Activated naive CD8-positive, alpha-beta T cell (primary cell): Measurements from ENCODE around the gene VPS41.

ENCODE experiments used
- H3K27ac Mint-ChIP-seq: one replicate; pipeline ENCODE4 v1.8.0; 2021; ENCODE audit warnings: mixed read lengths
- H3K27me3 Mint-ChIP-seq: one replicate; pipeline ENCODE4 v1.8.0; 2021; ENCODE audit warnings: mixed read lengths
- H3K36me3 Mint-ChIP-seq: one replicate; pipeline ENCODE4 v1.8.0; 2021; ENCODE audit warnings: mixed read lengths
- H3K4me1 Mint-ChIP-seq: one replicate; pipeline ENCODE4 v1.8.0; 2021; ENCODE audit warnings: low read depth, mixed read lengths
- H3K4me3 Mint-ChIP-seq: one replicate; pipeline ENCODE4 v1.8.0; 2021; ENCODE audit warnings: mild to moderate bottlenecking, mixed read lengths
- H3K9me3 Mint-ChIP-seq: one replicate; pipeline ENCODE4 v1.8.0; 2021; ENCODE audit warnings: low read depth, mixed read lengths

VPS41 gene

DNA sequence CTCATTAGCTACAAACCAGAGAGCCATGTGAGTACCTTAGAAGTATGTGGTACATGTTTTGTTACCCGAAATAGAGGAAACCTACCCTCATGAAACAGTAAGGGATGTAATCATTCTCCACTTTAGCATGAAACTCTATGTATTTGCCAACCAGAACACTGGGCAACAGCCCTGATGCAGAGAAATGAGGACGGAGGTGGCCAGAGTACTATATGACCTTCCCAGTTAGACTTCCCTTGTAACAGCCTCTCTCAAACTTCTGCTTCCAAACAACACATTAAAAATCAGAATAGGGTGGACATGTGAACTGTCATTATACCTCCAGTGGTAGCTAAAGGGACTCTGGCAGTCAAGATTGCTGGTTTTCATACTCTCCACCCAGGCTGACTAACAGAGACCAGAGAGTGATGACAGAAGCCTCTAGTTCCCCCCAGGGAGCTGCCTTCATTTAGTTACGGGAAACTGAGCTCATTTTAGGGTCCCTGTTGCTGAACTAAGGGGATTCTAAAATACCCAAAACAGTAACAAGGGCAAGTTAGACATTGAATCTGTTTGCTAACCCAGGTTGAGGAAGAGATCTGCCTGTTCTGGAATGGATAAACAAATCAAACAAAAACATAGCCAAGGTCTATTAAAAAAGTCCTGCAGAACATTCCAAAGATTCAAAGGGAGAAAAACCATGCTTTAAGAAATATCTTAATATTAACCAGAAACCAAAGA, 83.1 kb downstream of the VPS41 start:
- Mint-ChIP-seq H3K36me3 (peaks cover 19% of the 10 kb centered on the region), H3K4me3 (no peak overlapping the region)

GRCh38 chr7:38824948-38825347, 84.0 kb downstream of the VPS41 start:
- no peak overlapping the region for H3K27ac Mint-ChIP-seq
- no peaks in the 10 kb centered on the region for H3K27me3 Mint-ChIP-seq
- H3K4me1 Mint-ChIP-seq = peaks cover 1% of the 10 kb centered on the region
- H3K9me3 Mint-ChIP-seq = peaks cover 3% of the 10 kb centered on the region
- peaks cover 16% of the 10 kb centered on the region for H3K36me3 Mint-ChIP-seq
- H3K4me3 Mint-ChIP-seq = no peak overlapping the region

More for the DNA sequence above, 83.1 kb downstream of the VPS41 start:
- peaks cover 3% of the 10 kb centered on the region for H3K9me3 Mint-ChIP-seq
- no peak overlapping the region for H3K27ac Mint-ChIP-seq
- no peaks in the 10 kb centered on the region for H3K27me3 Mint-ChIP-seq
- H3K4me1 Mint-ChIP-seq = peaks cover 1% of the 10 kb centered on the region

DNA sequence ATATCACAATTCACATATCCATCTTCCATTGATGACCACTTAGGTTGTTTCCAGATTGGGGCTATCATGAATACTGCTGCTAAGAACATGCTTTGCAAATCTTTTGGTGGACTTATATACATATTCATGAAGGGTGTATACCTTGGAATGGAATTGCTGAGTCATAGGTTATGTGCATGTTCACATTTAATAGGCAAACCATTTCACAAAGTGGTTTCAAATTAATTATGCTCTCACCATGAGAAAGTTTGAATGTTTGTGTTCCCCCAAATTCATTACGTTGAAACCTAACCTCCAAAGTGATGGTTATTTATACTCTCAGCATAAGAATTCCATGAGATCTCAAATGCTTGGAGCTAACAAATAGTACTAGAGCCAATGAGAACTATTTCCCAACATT, 86.4 kb downstream of the VPS41 start:
- Mint-ChIP-seq H3K27me3 (no peaks in the 10 kb centered on the region), H3K36me3 (peaks cover 18% of the 10 kb centered on the region), H3K9me3 (peaks cover 3% of the 10 kb centered on the region), H3K4me1 (no peaks in the 10 kb centered on the region), H3K4me3 (no peak overlapping the region), H3K27ac (no peak overlapping the region)

DNA sequence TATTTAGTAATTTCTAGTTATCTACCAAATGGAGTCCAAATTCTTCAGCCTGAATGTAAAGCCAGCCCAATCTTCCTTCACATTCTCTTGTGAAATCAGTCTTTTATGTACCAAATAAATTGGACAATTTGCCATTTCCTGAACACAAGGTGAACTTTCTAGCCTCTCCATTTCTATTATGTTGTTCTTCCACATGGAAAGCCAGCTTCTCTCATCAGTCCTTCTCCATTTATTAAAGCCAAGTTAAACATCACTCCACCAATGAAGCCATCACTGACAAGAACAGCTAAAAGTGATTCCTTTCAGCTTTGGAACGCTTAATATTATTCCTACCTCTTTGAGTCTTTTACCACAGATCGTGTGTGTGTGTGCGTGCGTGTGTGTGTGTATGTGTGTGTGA, 88.4 kb downstream of the VPS41 start:
- H3K36me3 Mint-ChIP-seq = peaks cover 22% of the 10 kb centered on the region
- H3K4me1 Mint-ChIP-seq = no peaks in the 10 kb centered on the region
- peaks cover 3% of the 10 kb centered on the region for H3K9me3 Mint-ChIP-seq
- no peak overlapping the region for H3K27ac Mint-ChIP-seq
- H3K4me3 Mint-ChIP-seq = no peak overlapping the region
- H3K27me3 Mint-ChIP-seq = no peaks in the 10 kb centered on the region

DNA sequence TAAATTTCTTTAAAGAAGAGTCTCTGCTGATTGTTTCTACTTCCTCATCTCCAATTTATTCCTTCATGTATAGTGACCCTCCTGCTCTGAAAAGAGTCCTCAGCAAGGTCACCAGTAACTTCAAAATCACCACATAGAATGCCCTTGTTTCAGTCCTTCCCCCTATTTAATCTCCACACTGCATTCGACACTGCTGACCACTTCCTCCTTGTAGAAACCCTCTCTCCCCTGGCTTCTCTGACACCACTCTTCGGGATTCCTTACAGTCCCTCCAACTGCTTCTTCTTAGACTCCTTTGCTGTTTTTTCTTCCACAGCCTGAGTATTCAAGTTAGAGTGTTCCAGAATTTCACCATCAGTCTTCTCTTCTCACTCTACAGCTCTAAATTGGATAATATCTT, 89.5 kb downstream of the VPS41 start:
- no peaks in the 10 kb centered on the region for H3K27me3 Mint-ChIP-seq
- H3K27ac Mint-ChIP-seq = no peak overlapping the region
- no peaks in the 10 kb centered on the region for H3K9me3 Mint-ChIP-seq
- peaks cover 16% of the 10 kb centered on the region for H3K36me3 Mint-ChIP-seq
- H3K4me1 Mint-ChIP-seq = no peaks in the 10 kb centered on the region
- no peak overlapping the region for H3K4me3 Mint-ChIP-seq

- Mint-ChIP-seq H3K27ac (no peak overlapping the region), H3K4me3 (no peak overlapping the region), H3K27me3 (no peaks in the 10 kb centered on the region), H3K4me1 (no peaks in the 10 kb centered on the region), H3K36me3 (peaks cover 21% of the 10 kb centered on the region), H3K9me3 (no peaks in the 10 kb centered on the region)
These were observed 91.5 kb downstream of the VPS41 start for GRCh38 chr7:38817526-38817925.

DNA sequence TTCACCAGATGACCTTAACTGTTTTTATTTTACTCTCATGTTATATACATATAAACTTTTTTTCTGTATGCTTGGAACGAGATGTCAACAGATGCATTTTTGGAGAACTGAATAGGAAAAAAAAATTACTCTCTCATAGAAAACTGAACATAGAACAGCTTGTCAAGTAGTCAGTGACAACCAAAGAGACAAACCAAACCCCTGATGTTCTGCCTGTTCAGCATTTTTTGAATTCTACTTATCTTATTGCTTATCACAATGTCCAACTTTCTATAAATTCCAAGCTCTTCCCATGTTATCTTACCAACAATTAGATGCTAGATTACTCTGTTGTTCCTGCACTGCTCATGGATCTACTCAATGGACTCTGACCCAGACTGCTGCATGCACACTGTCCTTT, 95.2 kb downstream of the VPS41 start:
- Mint-ChIP-seq H3K27ac (no peak overlapping the region), H3K9me3 (no peaks in the 10 kb centered on the region), H3K36me3 (peaks cover 19% of the 10 kb centered on the region), H3K27me3 (no peaks in the 10 kb centered on the region), H3K4me1 (no peaks in the 10 kb centered on the region), H3K4me3 (no peak overlapping the region)

- Mint-ChIP-seq H3K4me1 (no peaks in the 10 kb centered on the region), H3K27ac (no peak overlapping the region), H3K36me3 (peaks cover 6% of the 10 kb centered on the region), H3K27me3 (no peaks in the 10 kb centered on the region), H3K4me3 (no peak overlapping the region), H3K9me3 (no peaks in the 10 kb centered on the region)
These were observed 102.1 kb downstream of the VPS41 start for GRCh38 chr7:38806912-38807311.

DNA sequence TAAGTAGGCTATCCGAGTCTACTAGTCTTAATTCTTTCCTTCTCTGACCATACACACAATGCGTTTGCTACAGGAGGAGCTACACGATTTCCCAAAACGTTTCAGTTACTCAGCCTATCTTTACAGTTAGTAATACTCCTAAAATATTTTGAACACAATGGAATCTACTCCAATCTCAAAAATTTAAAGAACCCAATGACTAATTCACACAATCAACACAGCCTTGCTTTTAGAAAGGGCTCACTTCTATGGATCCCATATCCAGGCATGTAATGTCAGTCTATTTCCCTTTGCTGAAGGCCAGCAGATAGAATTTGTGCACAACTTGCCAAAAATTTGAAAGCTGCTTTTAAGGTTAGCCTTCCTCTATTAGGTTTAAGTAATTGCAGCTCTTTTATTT, 107.2 kb downstream of the VPS41 start:
- no peaks in the 10 kb centered on the region for H3K27me3 Mint-ChIP-seq
- no peak overlapping the region for H3K4me3 Mint-ChIP-seq

DNA sequence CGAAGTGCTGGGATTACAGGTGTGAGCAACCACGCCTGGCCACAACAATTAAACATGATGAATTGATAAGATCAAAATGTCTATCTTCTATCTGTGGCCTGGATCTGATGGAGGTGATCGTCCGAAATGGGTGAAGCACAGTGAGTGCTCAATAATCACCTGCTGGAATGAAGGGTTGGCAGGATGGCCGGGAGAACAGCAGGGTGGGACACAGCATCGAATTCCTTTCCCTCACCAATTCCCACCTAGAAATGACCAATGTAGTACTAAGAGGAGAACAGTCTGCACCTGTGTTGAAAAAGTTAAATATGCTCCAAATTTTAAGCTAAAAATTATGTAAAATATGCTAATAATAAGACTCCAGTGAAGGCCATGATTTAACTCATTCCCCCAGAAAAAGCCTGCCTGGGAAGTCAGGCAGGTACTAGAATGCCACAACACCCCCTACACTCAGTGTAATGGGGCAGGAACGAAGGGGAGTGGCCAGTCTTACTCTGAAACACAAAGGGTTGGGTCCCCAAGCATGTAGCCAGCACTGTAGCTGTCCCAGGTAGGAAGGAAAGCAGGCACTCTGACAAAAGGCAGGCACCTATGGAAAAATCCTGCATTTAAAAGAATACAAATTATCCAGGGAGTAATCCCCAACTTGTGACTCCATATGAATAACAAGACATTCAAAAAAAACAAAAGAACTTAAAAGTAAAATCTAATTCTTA, 110.3 kb downstream of the VPS41 start:
- H3K4me1 Mint-ChIP-seq = no peaks in the 10 kb centered on the region
- H3K27me3 Mint-ChIP-seq = no peaks in the 10 kb centered on the region
- no peaks in the 10 kb centered on the region for H3K9me3 Mint-ChIP-seq
- peaks cover 22% of the 10 kb centered on the region for H3K36me3 Mint-ChIP-seq
- no peak overlapping the region for H3K4me3 Mint-ChIP-seq
- H3K27ac Mint-ChIP-seq = no peak overlapping the region

More for the DNA sequence above, 107.2 kb downstream of the VPS41 start:
- Mint-ChIP-seq H3K4me1 (no peaks in the 10 kb centered on the region), H3K9me3 (no peaks in the 10 kb centered on the region), H3K36me3 (peaks cover 15% of the 10 kb centered on the region), H3K27ac (no peak overlapping the region)

DNA sequence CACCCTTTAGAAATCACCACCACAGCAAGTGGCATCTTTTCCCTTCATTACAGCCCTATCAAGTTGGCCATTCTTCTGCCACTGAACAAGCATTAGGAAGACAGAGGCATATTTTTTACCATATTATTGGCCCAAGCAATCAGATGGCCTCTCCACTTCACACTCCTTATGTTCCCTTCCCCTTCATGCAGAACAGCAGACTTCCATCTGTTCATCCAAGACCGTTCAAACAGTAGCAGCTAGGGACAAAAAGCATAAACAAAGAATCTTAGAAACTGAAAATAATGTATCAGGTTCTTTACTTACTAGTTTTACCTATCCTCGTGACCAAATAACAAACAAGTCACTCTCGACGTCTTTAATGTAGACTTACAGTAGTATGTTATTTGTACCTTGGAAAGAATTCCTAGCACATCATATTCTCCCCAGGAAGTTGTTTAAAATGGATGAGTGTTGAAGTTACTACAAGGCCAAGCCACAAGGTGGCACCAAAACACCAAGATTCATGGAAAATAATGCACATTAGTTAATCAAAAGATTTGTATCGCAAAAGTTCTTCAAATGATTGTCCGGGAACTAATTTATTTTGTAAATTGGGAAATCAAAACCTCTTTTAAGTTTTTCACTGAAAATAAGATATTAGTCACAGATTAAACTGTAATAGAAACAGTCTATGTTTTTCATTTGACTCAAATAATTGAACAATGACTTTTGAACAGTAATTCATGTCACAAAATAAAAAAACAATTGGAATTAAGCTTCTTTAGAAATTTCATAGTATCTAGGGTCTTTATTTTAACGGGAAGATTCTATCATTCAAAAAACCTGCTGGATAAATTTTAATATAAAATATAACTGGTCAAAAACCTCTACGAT, 112.1 kb downstream of the VPS41 start:
- Mint-ChIP-seq H3K36me3 (peaks cover 24% of the 10 kb centered on the region), H3K4me3 (no peak overlapping the region), H3K9me3 (no peaks in the 10 kb centered on the region), H3K27ac (no peak overlapping the region), H3K27me3 (no peaks in the 10 kb centered on the region), H3K4me1 (no peaks in the 10 kb centered on the region)

DNA sequence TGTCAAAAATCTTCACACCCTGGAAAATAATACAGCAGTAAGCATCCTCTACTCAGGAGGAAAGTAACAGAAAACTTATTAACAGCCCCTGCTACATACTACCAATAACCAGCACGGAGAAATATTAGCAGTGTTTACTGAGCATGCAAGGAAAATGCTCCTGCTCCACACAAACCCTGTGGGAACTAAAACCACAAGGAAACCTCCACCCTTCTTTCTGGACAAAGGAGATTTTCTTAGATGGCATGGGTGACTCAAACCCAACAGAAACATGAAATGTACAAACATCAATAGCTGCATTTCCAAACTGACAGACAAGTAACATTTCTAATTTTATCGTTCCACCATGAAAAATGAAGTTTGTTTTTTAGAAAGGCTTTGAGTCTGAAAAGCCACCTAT, 113.4 kb downstream of the VPS41 start:
- H3K36me3 Mint-ChIP-seq = peaks cover 30% of the 10 kb centered on the region
- no peak overlapping the region for H3K27ac Mint-ChIP-seq
- no peaks in the 10 kb centered on the region for H3K27me3 Mint-ChIP-seq
- H3K4me3 Mint-ChIP-seq = no peak overlapping the region
- H3K9me3 Mint-ChIP-seq = no peaks in the 10 kb centered on the region
- H3K4me1 Mint-ChIP-seq = no peaks in the 10 kb centered on the region

- Mint-ChIP-seq H3K36me3 (peaks cover 11% of the 10 kb centered on the region), H3K27me3 (no peaks in the 10 kb centered on the region), H3K9me3 (no peaks in the 10 kb centered on the region), H3K4me3 (no peak overlapping the region), H3K27ac (no peak overlapping the region), H3K4me1 (no peaks in the 10 kb centered on the region)
These were observed 127.0 kb downstream of the VPS41 start for GRCh38 chr7:38781991-38782390.

DNA sequence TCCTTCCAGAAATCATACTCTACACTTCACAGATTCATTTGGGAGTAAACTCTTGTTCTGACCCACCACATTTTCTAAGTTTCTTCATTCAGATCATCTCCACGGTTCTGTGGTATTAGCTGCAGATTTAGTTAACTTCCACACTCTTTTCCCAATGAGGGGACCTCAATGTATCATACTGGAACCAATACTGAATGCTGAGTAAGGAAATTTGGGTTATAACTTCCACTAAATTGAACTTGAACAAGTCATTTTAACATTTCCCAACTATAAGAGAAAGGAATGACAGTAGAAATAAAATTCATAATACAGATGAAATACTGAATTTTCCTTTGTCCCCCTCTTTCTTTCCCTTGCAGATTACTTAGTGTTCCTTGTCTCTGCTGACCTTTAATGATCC, 131.4 kb downstream of the VPS41 start:
- Mint-ChIP-seq H3K27ac (no peak overlapping the region), H3K36me3 (peaks cover 13% of the 10 kb centered on the region)

More for the DNA sequence above, 131.4 kb downstream of the VPS41 start:
- Mint-ChIP-seq H3K9me3 (no peaks in the 10 kb centered on the region), H3K4me1 (no peaks in the 10 kb centered on the region), H3K27me3 (no peaks in the 10 kb centered on the region), H3K4me3 (no peak overlapping the region)
